OCI-LY1 (cell line): Measurements from ENCODE around the gene CREB5.

Experiments used
- H2AFZ ChIP-seq: fragments of 200-600 bp; sonication (generic), shearing (Covaris generic); 2 replicates; pipeline ENCODE4 v1.6.0; 2014; ENCODE audit warnings: antibody characterized with exemption, mild to moderate bottlenecking, low read length
- H3F3A ChIP-seq: fragments of 200-600 bp; sonication (generic), shearing (Covaris generic); 2 replicates; pipeline ENCODE4 v1.6.0; 2014; ENCODE audit warnings: mild to moderate bottlenecking, antibody characterized with exemption, low read length, moderate library complexity; ENCODE audit not compliant: insufficient read depth
- H3K27ac ChIP-seq: fragments of 200-600 bp; sonication (generic); 2 replicates; pipeline ENCODE4 v1.5.1; 2014; ENCODE audit warnings: low read length, mixed run types, mild to moderate bottlenecking, low read depth; ENCODE audit not compliant: poor library complexity, severe bottlenecking
- H3K27me3 ChIP-seq: fragments of 200-600 bp; sonication (generic); 2 replicates; pipeline ENCODE4 v1.6.0; 2014; ENCODE audit warnings: antibody characterized with exemption, mild to moderate bottlenecking, low read length, moderate library complexity; ENCODE audit not compliant: insufficient read depth
- H3K36me3 ChIP-seq: fragments of 200-600 bp; sonication (generic); 2 replicates; pipeline ENCODE4 v1.6.1; 2014; ENCODE audit warnings: mild to moderate bottlenecking, antibody characterized with exemption, low read length, moderate library complexity, mixed read lengths; ENCODE audit not compliant: insufficient read depth
- H3K4me1 ChIP-seq: fragments of 200-600 bp; sonication (generic); 2 replicates; pipeline ENCODE4 v1.5.1; 2014; ENCODE audit warnings: mild to moderate bottlenecking, low read length, moderate library complexity; ENCODE audit not compliant: insufficient read depth, severe bottlenecking
- H3K4me2 ChIP-seq: fragments of 200-600 bp; sonication (generic), shearing (Covaris generic); 2 replicates; pipeline ENCODE4 v1.6.1; 2014; ENCODE audit warnings: low read length
- H3K4me3 ChIP-seq: fragments of 200-600 bp; sonication (generic); 2 replicates; pipeline ENCODE4 v1.5.1; 2014; ENCODE audit warnings: low read length, low read depth, mild to moderate bottlenecking, mixed read lengths; ENCODE audit not compliant: poor library complexity, severe bottlenecking
- H3K79me2 ChIP-seq: fragments of 200-600 bp; shearing (Covaris generic); 2 replicates; pipeline ENCODE4 v1.6.1; 2016; ENCODE audit warnings: mixed run types, low read length, mixed read lengths; ENCODE audit not compliant: insufficient read depth
- H3K9ac ChIP-seq: fragments of 200-600 bp; sonication (generic), shearing (Covaris generic); 2 replicates; pipeline ENCODE4 v1.6.1; 2014; ENCODE audit warnings: mild to moderate bottlenecking, low read length, mixed read lengths
- H3K9me2 ChIP-seq: fragments of 200-600 bp; sonication (generic), shearing (Covaris generic); 2 replicates; pipeline ENCODE4 v1.6.1; 2014; ENCODE audit warnings: low read depth, mild to moderate bottlenecking, low read length, mixed read lengths
- H3K9me3 ChIP-seq: fragments of 200-600 bp; shearing (Covaris generic); 2 replicates; pipeline ENCODE4 v1.6.1; 2014; ENCODE audit warnings: low read length, mixed read lengths
- H4K20me1 ChIP-seq: fragments of 200-600 bp; sonication (generic), shearing (Covaris generic); 2 replicates; pipeline ENCODE4 v1.6.0; 2016; ENCODE audit warnings: mild to moderate bottlenecking, low read length; ENCODE audit not compliant: insufficient read depth
- CTCF ChIP-seq: fragments of 200-600 bp; sonication (generic), shearing (Covaris generic); IDR thresholded peaks from 2 replicates; pipeline ENCODE4 v1.5.1; 2017; ENCODE audit warnings: mild to moderate bottlenecking, antibody characterized with exemption, low read length, moderate library complexity, mixed read lengths
- EZH2 ChIP-seq: fragments of 200-600 bp; sonication (generic), shearing (Covaris generic); IDR thresholded peaks from 2 replicates; pipeline ENCODE4 v1.8.0; 2017; ENCODE audit warnings: borderline replicate concordance, mixed run types, mild to moderate bottlenecking, antibody characterized with exemption, low read length, moderate library complexity, mixed read lengths

Gene CREB5

GRCh38 chr7:28433699-28434219 is 21.4 kb downstream of the CREB5 start:
- Histone ChIP-seq H3K9me2 (no peaks in the 10 kb centered on the region), H3K4me2 (no peak overlapping the region), H3K9ac (no peak overlapping the region), H3K27ac (no peak overlapping the region), H3K4me3 (no peak overlapping the region), H3K79me2 (no peaks in the 10 kb centered on the region), H3K36me3 (no peaks in the 10 kb centered on the region), H3K4me1 (no peaks in the 10 kb centered on the region), H2AFZ (no peak overlapping the region), H3K9me3 (no peaks in the 10 kb centered on the region), H4K20me1 (no peaks in the 10 kb centered on the region), H3F3A (no peaks in the 10 kb centered on the region), H3K27me3 (no peaks in the 10 kb centered on the region; the same call in 1 of the 2 replicates)
- TF ChIP-seq CTCF (no peak), EZH2 (no peak)

- Histone ChIP-seq H3K9me2 (no peaks in the 10 kb centered on the region), H3K27me3 (peaks cover 1% of the 10 kb centered on the region; the same call in 1 of the 2 replicates), H3K36me3 (no peaks in the 10 kb centered on the region), H3F3A (no peaks in the 10 kb centered on the region), H2AFZ (no peak overlapping the region), H3K27ac (no peak overlapping the region), H3K4me3 (no peak overlapping the region), H3K4me1 (no peaks in the 10 kb centered on the region), H3K79me2 (no peaks in the 10 kb centered on the region), H3K4me2 (no peak overlapping the region), H3K9me3 (no peaks in the 10 kb centered on the region), H4K20me1 (no peaks in the 10 kb centered on the region), H3K9ac (no peak overlapping the region)
- TF ChIP-seq EZH2 = no peak
- no peak for TF ChIP-seq CTCF
Measured at GRCh38 chr7:28434510-28434909, 22.2 kb downstream of the CREB5 start.

- Histone ChIP-seq H3K4me3 (no peak overlapping the region), H3K9me3 (no peaks in the 10 kb centered on the region), H2AFZ (no peak overlapping the region), H3F3A (no peaks in the 10 kb centered on the region), H4K20me1 (no peaks in the 10 kb centered on the region), H3K79me2 (no peaks in the 10 kb centered on the region), H3K36me3 (no peaks in the 10 kb centered on the region), H3K9ac (no peak overlapping the region), H3K4me1 (no peaks in the 10 kb centered on the region), H3K4me2 (no peak overlapping the region), H3K9me2 (no peaks in the 10 kb centered on the region), H3K27me3 (peaks cover 6% of the 10 kb centered on the region; the same call in 1 of the 2 replicates), H3K27ac (no peak overlapping the region)
- no peak for TF ChIP-seq CTCF
- TF ChIP-seq EZH2 = no peak
Measured at GRCh38 chr7:28435152-28435551, 22.8 kb downstream of the CREB5 start.
